GM19035 (cell line): Measurements from ENCODE around the gene AJUBA.
"Not testable (repeated sequence)": the region's sequence is repeated elsewhere in the genome, so short reads cannot be mapped to it uniquely, and the experiment has no call there.

ENCODE experiments used
- ATAC-seq: cut with Tn5 transposase; IDR thresholded peaks from one replicate; pipeline ENCODE4 v1.9.1; 2021; ENCODE audit not compliant: unreplicated experiment

AJUBA gene

DNA sequence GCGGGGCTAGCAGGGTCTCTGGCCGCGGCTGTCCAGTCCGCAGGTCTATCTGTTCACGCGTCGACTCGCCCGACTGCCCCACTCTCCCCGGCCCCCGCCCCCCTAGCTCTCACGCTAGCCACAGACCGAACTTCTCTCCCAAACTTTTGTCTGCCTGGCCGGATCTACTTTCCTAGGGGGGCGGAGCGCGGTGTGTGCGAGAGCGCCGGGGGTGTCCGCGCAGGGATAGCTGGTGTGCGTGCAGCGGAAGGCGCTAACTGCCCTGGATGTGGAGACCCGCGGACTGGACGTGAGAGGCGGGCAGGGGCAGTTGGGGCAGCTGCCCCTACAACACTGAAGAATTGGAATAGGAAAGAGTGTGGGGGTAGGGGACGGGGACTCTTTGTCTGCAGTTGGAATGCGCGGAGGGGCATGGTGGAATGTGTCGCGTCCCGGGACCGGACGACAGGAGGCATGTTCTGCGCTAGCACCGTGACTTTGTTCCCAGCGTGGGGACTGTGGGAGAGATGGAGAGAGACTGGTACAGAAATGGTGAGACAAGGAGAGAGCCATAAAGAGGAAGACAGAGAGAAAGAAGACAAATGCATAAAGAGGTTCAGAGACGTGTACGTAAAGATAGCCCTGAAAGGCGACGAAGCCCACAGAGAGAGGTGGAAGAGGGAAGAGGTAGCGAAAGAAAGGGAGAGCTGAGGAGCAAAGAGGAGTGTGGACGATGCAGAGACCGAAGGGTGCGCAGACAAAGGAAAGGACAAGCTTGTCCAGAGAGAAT, at the start of gene AJUBA:
Gene AJUBA (minus strand): TSS at position 75 of the 769 bp plus-strand sequence. CDS start 285 bp downstream, outside the sequence.
- no peak for ATAC-seq

DNA sequence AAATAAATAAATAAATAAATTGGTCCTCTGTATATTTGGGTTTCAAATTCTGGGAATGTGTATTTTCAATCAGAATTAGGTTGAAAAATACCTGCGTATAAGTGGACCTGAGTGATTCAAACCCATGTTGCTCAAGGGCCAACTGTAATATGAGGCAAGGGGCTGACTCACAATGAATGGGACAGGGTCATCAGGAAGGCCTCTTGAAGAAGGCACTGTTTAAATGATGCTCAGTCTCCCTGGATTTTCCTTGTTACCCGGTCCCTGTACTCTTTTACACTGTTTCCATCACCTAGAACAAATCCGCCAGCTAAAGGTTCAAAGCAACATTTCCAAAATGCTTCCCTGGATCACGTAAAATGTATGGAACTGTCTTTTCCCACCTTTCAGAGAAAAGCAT, 48.6 kb upstream of the AJUBA start:
- no peak for ATAC-seq

DNA sequence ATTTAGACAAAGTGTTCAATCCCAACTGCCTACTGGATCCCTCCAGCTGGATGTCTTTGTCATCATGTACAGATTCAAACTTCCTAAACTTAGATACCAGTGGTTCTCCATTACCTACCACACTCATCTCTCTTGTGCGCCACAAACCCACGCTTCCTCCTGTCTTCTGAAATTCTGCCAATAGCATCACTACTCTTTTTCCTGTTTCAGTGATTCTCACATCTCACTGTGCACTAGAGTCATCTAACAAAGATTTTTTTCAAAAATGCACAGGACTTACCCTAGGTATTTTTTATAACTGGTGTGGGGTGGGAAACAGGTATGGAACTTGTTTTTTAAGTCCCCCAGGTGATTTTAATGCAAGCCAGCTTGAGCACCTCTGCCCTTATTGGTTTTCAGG, 46.4 kb upstream of the AJUBA start:
- ATAC-seq, result no peak

DNA sequence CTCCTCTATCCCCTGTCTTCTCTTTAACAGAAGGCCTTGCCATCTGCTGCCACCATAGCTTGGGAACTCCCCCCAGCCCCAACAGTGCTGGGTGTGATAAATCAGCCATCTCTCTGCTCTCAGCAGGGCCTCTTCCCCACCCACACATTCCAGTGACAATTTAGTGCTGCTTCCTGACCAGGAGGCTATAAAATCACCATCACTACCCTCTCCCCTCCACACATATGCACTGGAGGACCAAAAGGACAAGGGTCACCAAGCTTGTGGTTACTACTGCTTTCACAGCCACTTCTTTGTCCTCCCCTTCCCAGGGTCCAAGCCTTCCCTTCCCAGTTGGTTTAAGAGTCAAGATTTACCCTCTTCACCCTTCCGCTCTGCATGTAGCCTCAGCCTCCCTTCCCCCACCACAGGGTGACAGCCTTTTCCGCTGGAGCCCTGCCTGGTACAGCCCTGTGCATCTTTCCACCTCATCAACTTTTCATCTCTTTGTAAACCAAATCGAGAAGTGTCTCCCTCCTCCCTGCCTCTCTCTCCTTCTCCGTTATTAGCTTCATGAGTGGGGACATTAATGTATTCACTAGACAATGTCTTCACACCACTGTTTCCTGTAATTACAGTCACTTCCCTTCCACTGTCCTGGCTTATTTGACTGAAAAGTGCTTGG, 42.9 kb upstream of the AJUBA start:
- ATAC-seq, result no peak

DNA sequence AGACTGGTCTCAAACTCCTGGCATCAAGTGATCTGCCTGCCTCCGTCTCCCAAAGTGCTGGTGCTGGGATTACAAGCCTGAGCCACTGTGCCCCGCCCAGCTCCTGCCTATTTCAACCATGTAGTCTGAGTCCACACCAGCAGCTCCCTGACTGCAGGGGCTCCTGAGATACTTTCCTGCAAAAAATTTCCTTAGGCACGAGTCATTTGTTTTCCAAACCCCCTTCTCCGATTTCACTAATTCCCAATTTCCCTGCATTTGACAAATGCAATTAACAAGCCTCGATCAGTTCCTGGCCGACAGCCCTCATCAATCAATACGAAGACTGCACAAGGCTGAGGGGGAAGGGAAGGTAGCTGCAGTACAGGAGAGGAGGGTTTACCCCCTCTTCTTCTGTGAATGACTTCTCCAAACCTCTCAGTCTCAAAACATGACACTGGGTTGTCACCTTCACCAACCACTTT, 42.3 kb upstream of the AJUBA start:
- ATAC-seq, result no peak

DNA sequence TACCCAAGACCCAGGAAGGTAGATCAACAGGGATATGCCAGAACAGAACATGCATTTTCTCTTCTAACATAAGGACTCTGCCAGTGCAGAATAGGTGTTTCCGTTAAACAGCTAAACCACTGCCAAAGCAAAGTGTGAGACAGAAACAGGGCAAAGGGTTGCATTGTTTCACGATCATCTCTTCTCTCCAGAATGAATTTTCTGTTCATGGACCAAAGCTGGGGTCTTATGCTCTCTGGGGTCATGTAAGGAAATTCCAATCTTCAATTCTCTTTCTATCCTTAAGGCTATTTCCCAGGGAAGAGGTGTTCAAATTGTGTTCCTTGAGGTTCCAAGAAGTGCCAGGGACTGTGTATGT, 41.4 kb upstream of the AJUBA start:
- no peak for ATAC-seq

DNA sequence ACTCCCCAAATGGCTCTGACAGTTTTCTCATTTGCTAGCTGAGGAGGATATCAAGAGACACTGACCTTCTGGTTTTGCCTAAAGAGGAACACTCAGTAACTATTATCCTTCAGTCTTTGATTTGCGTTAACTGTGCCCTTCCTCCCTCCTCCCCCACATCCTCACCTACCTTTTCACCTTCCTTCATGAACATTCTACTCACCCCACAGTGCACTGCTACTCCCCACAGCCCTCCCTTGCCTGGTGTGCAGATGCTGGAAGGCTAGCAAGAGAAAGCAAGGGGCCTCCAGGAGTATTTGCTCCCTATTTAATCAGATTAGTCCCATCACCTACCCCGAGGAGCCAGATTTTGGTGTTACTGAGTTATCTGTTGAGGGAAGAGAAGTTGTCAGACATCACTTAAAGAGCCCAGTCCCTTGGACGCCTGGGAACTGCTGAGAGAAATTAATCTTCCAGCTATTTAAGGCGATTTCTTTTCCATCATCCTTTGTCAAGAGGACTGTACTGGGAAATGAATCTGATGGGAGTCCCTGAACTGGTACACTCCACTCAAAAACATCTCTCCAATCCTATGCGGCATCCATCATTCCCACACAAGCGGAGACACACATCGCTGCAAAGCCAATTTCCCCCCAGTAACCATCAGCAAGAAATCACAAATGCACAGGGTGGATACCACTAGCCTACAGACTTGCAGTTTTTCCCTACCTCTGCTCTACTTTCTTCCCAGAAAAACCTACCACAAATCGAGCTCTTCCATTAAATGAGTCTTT, 40.9 kb upstream of the AJUBA start:
- no peak for ATAC-seq

DNA sequence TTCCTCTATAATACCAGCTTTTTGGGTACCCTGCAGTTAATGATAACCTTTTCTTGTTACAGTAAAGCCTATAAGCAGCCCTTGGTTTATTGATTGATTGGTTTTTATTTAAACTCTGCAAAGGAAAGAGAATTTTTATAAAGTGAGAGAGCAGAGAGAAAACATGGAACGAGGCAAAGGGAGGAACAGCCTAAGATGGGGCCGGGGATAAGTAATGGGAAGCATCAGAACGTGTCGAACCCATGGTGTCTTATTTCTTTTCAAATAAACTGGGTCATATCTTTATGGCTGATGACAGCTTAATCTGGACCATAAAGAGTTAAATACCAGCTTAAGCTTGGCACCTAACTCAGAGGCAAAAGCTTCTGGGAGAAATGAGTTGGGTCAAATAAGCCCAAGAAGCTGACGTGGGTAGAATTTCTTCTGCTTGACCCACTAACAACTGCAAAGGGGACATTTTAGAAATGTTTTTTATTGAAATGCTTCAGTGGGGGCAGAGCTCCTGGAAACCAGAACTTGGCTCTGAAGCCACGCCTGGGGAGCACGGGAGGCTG, 39.6 kb upstream of the AJUBA start:
- no peak for ATAC-seq

DNA sequence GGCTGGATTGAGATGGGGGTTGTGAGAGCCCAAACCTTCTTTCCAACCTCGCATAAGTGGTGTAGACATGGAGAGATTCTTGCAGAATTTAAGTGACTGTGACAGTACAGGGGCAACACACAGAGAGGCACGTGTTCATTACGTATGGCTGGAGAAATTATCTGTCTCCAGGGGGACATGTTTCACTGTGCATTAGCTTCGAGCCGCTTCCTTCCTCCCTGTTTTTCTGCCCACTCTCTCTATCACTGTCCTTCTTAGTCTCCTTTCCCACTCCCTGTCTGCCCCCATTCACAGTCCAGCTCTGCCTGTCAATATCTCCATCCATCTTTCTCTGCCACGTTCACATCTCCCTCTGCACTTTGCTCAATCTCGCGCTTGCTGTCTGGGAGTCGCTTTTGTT, 39.1 kb upstream of the AJUBA start:
- no peak for ATAC-seq

DNA sequence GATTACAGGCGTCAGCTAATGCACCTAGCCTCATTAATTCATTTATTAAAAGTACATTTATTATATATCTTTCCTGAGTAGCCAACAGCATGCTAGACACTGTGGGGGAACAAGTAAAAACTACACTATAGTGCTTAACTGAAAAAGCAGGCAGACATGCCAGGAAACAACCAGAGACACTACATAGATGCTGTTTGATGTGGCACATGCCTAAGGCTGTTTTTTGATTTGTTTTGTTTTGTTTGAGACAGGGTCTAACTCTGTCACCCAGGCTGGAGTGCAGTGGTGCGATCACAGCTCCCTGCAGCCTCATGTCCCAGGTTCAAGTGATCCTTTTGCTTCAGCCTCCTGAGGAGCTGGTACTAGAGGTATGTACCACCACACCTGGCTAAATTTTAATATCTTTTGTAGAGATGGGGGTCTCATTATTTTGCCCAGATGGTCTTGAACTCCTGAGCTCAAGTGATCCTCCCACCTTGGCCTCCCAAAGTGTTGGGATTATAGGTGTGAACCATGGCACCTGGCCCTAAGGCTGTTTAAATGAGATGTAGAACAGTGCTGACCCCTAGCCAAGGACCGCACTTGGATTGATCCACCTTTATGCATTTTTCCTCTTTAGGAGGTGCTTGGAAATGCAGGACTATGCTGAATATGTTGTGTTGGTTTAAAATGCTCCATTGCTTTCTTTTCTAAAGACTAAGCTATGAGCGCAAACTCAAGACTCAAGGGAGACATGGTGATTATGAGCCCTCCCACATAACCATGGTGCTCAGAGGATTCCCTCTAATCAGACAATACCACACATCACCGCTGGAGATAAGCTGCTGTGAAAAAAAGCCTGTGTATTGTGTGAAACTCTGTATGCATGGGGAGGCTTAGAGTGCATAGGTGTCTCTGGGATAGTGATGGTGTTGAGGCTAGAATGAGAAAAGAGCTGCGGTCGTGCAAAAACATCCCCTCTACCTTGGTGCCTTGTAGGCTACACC, 38.1 kb upstream of the AJUBA start:
- ATAC-seq, result no peak

DNA sequence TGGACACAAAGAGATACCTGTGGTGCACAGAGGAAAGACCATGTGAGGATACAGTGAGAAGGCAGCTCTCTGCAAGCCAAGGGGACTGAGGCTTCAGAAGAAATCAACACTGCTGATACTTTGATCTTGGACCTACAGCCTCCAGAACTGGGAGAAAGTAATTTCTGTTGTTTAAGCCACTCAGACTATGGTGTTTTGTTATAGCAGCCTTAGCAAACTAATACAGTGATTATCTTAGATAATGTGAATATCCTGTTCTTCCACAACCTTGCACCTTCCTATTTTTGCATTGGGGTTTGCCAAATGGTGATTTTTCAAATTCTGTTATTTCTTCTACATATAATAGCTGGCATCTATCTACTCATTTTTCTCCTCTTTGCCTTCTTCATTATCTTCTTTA, 35.8 kb upstream of the AJUBA start:
- no peak for ATAC-seq

DNA sequence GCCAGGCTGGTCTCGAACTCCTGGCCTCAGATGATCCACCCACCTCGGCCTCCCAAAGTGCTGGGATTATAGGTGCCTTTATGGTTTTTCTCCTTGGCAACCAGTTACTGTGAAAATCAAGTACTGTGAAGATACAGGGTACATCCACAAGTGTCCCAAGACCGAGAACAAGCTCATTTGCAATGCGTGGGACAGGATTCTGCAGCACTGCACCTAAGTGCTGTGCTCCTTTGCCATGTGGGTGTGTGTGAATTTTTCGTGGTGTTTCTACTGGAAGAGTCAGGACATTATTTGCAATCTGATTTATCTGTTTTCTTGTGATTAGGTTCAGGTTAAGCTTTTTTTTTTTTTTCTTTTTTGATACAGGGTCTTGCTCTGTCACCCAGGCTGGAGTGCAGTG, 34.7 kb upstream of the AJUBA start:
- no peak for ATAC-seq

DNA sequence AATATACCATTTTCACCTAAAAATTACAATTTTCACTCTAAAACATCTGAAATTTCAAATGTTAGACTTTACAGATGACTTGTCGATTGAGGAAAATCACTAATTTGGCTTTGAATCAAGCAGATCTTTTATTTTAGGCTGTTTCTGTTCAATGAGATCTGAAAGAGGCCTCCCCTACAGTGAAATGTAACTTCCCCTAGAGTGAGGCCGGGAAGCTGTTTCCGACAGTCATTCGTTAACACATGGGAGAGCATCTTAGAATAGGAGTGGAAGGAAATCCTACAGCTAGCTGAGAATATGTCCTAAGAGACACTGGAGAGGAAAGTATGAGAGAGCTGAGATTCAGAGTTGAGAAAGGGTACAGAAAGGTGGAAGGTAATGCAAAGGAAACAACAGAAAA, 33.3 kb upstream of the AJUBA start:
- no peak for ATAC-seq

DNA sequence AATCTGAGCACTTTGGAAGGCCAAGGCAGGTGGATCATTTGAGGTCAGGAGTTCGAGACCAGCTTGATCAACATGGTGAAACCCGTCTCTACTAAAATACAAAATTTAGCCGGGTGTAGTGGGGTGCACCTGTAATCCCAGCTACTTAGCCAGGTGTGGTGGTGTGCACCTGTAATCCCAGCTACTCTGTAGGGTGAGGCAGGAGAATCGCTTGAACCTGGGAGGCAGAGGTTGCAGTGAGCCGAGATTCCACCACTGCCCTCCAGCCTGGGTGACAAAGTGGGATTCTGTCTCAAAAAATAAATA, 31.4 kb upstream of the AJUBA start:
- ATAC-seq, result not testable (repeated sequence)

DNA sequence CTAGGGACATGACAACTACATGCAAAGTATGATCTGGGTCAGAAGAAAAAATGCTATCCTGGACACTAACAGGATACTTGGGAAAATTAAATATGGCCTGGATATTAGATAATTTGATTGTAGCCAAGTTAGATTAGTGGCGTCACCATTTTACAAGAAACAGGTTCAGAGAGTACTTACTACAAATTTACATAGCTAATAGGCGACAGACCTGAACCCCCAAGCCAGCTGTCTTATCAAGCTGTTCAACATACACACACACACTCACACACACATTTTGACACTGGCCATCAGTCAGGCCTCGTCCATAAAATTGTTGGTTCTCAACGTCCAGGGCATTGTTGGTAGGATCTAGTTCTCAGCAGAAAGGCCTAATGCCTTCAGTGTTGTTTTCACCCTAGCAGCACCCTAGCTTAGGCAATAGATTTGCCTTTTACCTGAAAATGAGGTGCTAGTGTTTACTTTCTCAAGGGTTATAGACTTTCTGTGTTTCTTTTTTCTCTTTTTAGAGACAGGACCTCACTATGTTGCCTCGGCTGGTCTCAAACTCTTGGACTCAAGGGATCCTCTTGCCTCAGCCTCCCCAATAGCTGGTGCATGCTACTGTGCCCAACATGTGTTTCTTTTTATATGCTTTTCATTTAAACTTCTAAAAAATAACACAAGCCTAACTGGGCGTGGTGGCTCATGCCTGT, 30.9 kb upstream of the AJUBA start:
- no peak for ATAC-seq

DNA sequence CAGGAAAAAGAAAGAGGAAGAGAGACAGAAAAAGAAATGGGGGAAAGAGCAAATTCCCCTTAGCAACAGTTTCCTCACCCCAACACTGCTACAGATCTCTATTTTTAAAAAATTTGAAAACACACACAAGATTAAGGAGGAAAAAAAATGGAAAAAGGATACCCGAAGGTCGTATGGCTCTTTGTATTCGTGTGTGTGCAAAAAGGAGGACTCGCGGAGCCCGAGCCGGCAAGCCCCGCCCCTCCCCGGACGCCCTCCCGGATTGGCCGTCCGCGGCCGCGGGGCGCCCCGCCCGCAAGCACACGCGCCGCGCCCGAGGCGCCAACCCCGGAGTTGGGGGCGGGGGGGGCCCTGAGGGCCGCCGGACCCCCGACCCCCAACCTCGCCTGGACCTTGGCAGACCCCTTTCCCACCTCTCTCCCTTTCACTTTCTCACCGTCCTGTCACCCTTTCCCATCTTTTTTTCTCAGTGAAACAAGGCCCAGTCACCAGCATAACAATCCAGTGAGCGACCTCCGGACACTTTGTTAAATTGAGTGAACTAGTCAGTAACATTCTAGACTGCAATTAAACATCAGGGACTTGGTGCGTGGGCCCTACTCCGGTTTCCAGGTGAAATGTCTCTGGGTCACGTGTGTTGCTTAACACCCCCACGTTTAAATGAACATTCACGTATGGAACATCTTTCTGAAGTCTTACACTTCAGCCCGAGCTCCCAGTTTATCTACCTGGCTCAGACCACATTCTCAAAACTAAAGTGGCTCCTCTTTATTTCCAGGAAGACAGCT, 27.8 kb upstream of the AJUBA start, which contains the start of gene C14orf93:
Gene C14orf93 (minus strand): TSS at position 205 of the 788 bp plus-strand sequence. CDS start 11,120 bp downstream, outside the sequence.
- no peak for ATAC-seq

DNA sequence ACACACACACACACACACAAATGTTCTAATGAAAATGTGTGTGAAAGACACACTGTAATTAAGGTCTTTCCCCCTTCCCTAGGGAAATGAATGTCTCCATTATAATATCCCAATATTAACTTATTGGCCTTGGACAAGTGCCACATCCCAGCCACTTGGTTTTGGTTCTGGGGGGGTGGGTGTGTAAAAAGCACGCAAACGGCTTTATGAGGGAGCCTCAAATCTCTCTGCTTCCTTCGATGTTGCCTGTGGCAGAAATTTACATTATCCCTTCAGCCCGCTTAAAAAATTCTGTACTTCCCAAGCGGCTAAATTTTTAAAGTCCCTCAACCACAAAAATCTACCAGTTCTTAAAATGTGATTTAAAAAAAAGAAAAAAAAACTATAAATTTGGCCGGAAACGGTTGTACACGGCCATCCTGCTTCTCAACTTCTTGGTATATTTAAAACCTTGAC, 27.2 kb upstream of the AJUBA start:
- ATAC-seq, result no peak

DNA sequence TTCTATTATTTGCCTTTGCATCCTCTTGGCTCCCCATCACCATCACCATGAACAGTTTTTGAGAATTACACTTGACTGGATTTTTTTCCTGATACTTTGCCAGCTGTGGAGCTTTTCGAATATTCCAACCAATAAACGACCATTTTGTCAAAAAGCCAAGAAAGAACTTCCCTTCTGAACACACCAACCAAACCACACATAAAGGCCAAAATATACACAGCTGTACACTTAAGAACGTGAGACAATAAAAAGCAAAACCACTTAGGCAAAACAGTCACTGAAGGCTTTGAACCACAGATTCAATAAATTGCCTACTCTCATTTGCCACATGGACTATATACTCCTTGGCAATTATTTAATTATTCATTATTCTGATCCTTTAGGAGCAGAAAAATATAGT, 26.5 kb upstream of the AJUBA start:
- ATAC-seq, result no peak
